GM13976 (cell line): ENCODE measurements around the gene MYL9.

Experiments used
- DNase-seq: peaks from one replicate; pipeline ENCODE4 v3.0.0; 2012; ENCODE audit warnings: low spot score
- CTCF ChIP-seq: IDR thresholded peaks from 2 replicates; pipeline ENCODE4 v1.5.1; 2012; ENCODE audit warnings: borderline replicate concordance, mild to moderate bottlenecking; ENCODE audit not compliant: insufficient read depth; ENCODE audit errors: extremely low read depth, missing control alignments, control extremely low read depth
- in situ Hi-C: fragments of 300-500 bp; cut with MboI; formaldehyde crosslinking; loops from one replicate; pipeline ENCODE4 v1.12.0; 2022; ENCODE audit warnings: low sequenced_read_pairs, mixed read lengths, inconsistent platforms; ENCODE audit not compliant: unreplicated experiment

Gene MYL9

GRCh38 chr20:36582322-36582721 lies 41.0 kb downstream of the MYL9 start:
- no peak for DNase-seq
- in situ Hi-C loops, result no loop called here

DNA sequence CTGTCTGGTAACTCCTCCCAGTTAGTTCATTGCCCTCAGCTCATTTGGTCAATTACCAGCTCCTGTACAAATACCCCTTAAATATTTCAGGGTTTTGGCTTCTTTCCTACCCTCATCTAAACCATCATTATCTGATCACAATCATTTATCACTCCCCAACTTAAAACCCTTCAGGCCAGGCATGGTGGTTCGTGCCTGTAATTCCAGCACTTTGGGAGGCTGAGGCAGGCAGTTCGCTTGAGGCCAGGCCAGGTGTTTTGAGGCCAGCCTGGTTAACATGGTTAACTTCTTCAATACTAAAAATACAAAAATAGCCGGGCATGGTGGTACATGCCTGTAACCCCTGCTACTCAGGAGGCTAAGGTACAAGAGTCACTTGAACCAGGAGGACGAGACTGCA lies 41.5 kb downstream of the MYL9 start:
- no peak for TF ChIP-seq CTCF
- DNase-seq, result no peak
- in situ Hi-C loops, result no loop called here

More at GRCh38 chr20:36582322-36582721, 41.0 kb downstream of the MYL9 start:
- TF ChIP-seq CTCF, result no peak

GRCh38 chr20:36584018-36584481 lies 42.7 kb downstream of the MYL9 start:
- TF ChIP-seq CTCF, result no peak
- DNase-seq, result peak; percentile 4
- in situ Hi-C loops, result no loop called here

DNA sequence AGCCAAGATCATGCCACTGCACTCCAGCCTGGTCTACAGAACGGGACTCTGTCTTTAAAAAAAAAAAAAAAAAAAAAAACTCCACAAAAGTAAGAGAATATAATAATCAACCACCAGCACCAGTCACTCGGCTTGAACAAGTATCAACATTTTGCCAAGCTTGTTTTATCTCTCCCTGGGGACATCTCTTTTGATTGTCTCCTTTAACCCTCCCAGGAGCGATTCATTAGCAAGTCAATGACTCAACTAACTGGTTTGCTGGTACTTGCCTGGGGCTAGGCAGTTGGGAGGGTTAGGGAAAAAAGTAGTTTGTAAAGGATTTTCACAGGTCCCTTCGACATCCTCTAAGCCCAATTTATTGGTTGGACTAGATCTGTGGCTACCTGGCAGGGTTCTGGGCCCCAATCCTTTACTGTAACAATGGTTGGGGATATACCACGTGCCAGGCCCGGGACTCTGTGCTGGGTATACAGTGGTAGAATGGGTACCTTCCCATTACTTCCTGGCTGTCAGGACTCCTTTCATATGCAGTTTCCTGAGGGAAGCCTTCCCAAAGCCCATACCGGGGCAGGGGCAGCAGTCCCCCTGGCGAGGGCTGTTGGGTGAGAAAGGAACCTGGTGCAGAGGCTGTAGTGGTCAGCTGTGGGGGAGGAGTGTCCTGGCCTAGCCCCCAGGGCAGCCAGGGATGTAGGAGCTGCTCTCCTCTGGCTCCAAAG lies 44.2 kb downstream of the MYL9 start:
- in situ Hi-C loops, result no loop called here
- peak; percentile 12 for DNase-seq

DNA sequence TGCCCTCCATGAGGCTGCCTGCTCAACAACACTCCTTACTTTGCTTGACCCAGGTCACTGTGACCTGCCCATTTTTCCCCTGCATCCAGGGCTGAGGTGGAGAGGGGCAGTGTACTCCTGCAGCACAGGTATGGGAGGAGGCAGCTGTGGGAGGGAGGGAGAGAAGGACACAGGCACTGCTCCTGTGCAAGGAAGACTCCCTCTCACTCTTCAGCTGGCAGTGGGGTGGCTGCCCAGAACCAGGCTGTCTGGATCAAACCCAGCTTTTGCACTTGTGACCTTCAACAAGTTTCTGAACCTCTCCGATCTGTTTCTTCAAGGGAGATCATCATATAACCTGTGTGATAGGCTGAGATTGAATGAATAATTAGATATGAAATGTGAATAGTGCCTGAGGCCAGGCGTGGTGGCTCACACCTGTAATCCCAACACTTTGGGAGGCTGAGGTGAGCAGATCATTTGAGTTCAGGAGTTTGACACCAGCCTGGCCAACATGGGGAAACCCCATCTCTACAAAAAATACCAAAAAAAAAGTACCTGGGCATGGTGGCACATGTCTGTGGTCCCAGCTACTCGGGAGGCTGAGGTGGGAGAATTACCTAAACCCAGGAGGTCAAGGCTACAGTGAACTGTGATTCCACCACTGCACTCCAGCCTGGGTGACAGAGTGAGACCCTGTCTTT lies 46.2 kb downstream of the MYL9 start:
- in situ Hi-C loops, result no loop called here
- peak; percentile 6 for DNase-seq
- no peak for TF ChIP-seq CTCF

More for the DNA sequence above, 44.2 kb downstream of the MYL9 start:
- no peak for TF ChIP-seq CTCF

- in situ Hi-C loops, result no loop called here
- DNase-seq, result no peak
- TF ChIP-seq CTCF, result no peak
Measured at GRCh38 chr20:36591281-36591680, 50.0 kb downstream of the MYL9 start.
